GM12878 (cell line): ENCODE data around the gene CTSH. TPM values are rescaled to one million over a fixed set of nuclear protein-coding genes. Genes with fewer than 3 reads are reported as not detected.

Experiments used
- ATAC-seq: fragments of 200-7000 bp; cut with Tn5 transposase; 3 replicates; pipeline ENCODE4 v1.9.1; 2020; ENCODE audit warnings: mild to moderate bottlenecking, moderate library complexity
- BruUV-seq: library from RNA; stranded (reverse); fragments of 400-500 nt; replicated peaks from 2 replicates; lab custom pipeline; 2021; lab: Mats Ljungman, UMichigan
- CTCF ChIA-PET: fragments of 300-600 bp; sonication (Branson Sonifier 250); formaldehyde crosslinking; extraction: SDS; loops from one replicate; lab custom pipeline; 2021; ENCODE audit warnings: inconsistent platforms; lab: Yijun Ruan, JAX
- POLR2A ChIA-PET: fragments of 350-600 bp; formaldehyde crosslinking; extraction: SDS; loops from one replicate; lab custom pipeline; 2021; ENCODE audit warnings: inconsistent platforms; lab: Charles Lee
- RAD21 ChIA-PET: fragments of 300-600 bp; sonication (Branson Sonifier 250); formaldehyde crosslinking; loops from one replicate; lab custom pipeline; 2023; ENCODE audit warnings: antibody characterized with exemption; ENCODE audit not compliant: unreplicated experiment; lab: Charles Lee
- SMC1A ChIA-PET: fragments of 300-600 bp; sonication (Branson Sonifier 250); formaldehyde crosslinking; loops from one replicate; lab custom pipeline; 2023; ENCODE audit not compliant: unreplicated experiment, uncharacterized antibody; lab: Charles Lee
- DNase-seq: peaks from one replicate; pipeline ENCODE4 v3.0.0-alpha.2; 2011; ENCODE audit warnings: low read depth, low spot score
- FAIRE-seq: peaks from 3 replicates; lab custom pipeline; 2011; peaks lifted over from hg19 to GRCh38; lab: Jason Lieb, UNC
- H2AFZ ChIP-seq: 2 replicates; pipeline ENCODE4 v1.6.0; 2011; ENCODE audit warnings: low read depth, low read length, control low read depth; ENCODE audit not compliant: control insufficient read depth
- H3K27ac ChIP-seq: 2 replicates; pipeline ENCODE4 v1.5.1; 2011; ENCODE audit warnings: control low read depth; ENCODE audit not compliant: control insufficient read depth, insufficient read depth
- H3K27me3 ChIP-seq, 2 experiments: replicated peaks in 1 of 2; 2 replicates each; pipeline versions ENCODE4 v1.6.0 to v1.6.1; 2011; ENCODE audit warnings: low read length in 1 of 2; ENCODE audit not compliant: control insufficient read depth in 2 of 2, insufficient read depth in 2 of 2
- H3K36me3 ChIP-seq, 2 experiments: 2 replicates each; pipeline ENCODE4 v1.5.1; 2011; ENCODE audit warnings: low read length in 1 of 2; ENCODE audit not compliant: control insufficient read depth in 2 of 2, insufficient read depth in 2 of 2
- H3K4me1 ChIP-seq: 2 replicates; pipeline ENCODE4 v1.6.1; 2011; ENCODE audit warnings: mild to moderate bottlenecking, low read length, moderate library complexity, mixed read lengths; ENCODE audit not compliant: control insufficient read depth, insufficient read depth
- H3K4me2 ChIP-seq: 2 replicates; pipeline ENCODE4 v1.6.0; 2011; ENCODE audit warnings: control low read depth; ENCODE audit not compliant: control insufficient read depth, insufficient read depth
- H3K4me3 ChIP-seq: fragments of 200-600 bp; sonication (generic); 2 replicates; pipeline ENCODE4 v1.5.1; 2016
- H3K79me2 ChIP-seq: 2 replicates; pipeline ENCODE4 v1.6.0; 2011; ENCODE audit warnings: low read length; ENCODE audit not compliant: control insufficient read depth, insufficient read depth
- H3K9ac ChIP-seq: 2 replicates; pipeline ENCODE4 v1.8.0; 2011; ENCODE audit warnings: low read length, control low read depth, mixed read lengths; ENCODE audit not compliant: control insufficient read depth, insufficient read depth
- H3K9me3 ChIP-seq: replicated peaks from 3 replicates; pipeline ENCODE4 v1.5.1; 2011; ENCODE audit warnings: mild to moderate bottlenecking, low read length; ENCODE audit not compliant: control insufficient read depth, insufficient read depth
- H4K20me1 ChIP-seq: 2 replicates; pipeline ENCODE4 v1.6.0; 2011; ENCODE audit not compliant: control insufficient read depth, insufficient read depth
- IRF4 ChIP-seq: IDR thresholded peaks from 2 replicates; pipeline ENCODE4 v1.6.1; 2011; ENCODE audit warnings: low read depth, low read length
- IRF5 ChIP-seq: fragments of 450-650 bp; IDR thresholded peaks from 2 replicates; pipeline ENCODE4 v1.6.1; 2017; ENCODE audit warnings: borderline replicate concordance
- JUNB ChIP-seq: IDR thresholded peaks from 2 replicates; pipeline ENCODE4 v1.6.1; 2016; ENCODE audit warnings: antibody characterized with exemption, mild to moderate bottlenecking
- MEF2A ChIP-seq: IDR thresholded peaks from 2 replicates; pipeline ENCODE4 v1.6.1; 2011; ENCODE audit warnings: low read depth, mild to moderate bottlenecking, low read length, moderate library complexity; ENCODE audit not compliant: insufficient read depth
- MLLT1 ChIP-seq: fragments of 450-650 bp; IDR thresholded peaks from 2 replicates; pipeline ENCODE4 v1.6.1; 2016; ENCODE audit warnings: mild to moderate bottlenecking
- MXI1 ChIP-seq: fragments of 150-350 bp; IDR thresholded peaks from 2 replicates; pipeline ENCODE4 v1.6.1; 2011; ENCODE audit warnings: low read depth, mild to moderate bottlenecking, inconsistent platforms, low read length, improper control_type of control experiment
- NFIC ChIP-seq: IDR thresholded peaks from 2 replicates; pipeline ENCODE4 v1.6.1; 2012; ENCODE audit warnings: low read depth, mild to moderate bottlenecking, inconsistent platforms, low read length, moderate library complexity
- NR2C1 ChIP-seq: fragments of 450-650 bp; IDR thresholded peaks from 2 replicates; pipeline ENCODE4 v1.6.1; 2017; ENCODE audit warnings: antibody characterized with exemption, mild to moderate bottlenecking, moderate library complexity
- NR2F1 ChIP-seq: fragments of 450-650 bp; conservative IDR thresholded peaks from 2 replicates; pipeline ENCODE4 v1.6.1; 2017; ENCODE audit warnings: mild to moderate bottlenecking
- PBX3 ChIP-seq: IDR thresholded peaks from 2 replicates; pipeline ENCODE4 v1.6.1; 2011; ENCODE audit warnings: mild to moderate bottlenecking, low read depth, low read length, moderate library complexity; ENCODE audit not compliant: insufficient replicate concordance
- RFX5 ChIP-seq: IDR thresholded peaks from 2 replicates; pipeline ENCODE4 v1.6.1; 2011; ENCODE audit warnings: low read depth, low read length, improper control_type of control experiment
- SIN3A ChIP-seq: IDR thresholded peaks from 2 replicates; pipeline ENCODE4 v1.6.1; 2012; ENCODE audit warnings: low read depth, low read length, improper control_type of control experiment
- SKIL ChIP-seq: fragments of 450-650 bp; IDR thresholded peaks from 2 replicates; pipeline ENCODE4 v1.6.1; 2017; ENCODE audit warnings: mild to moderate bottlenecking, low read depth, inconsistent platforms; ENCODE audit not compliant: poor library complexity, severe bottlenecking
- YBX1 ChIP-seq: fragments of 450-650 bp; IDR thresholded peaks from 2 replicates; pipeline ENCODE4 v1.6.1; 2016; ENCODE audit warnings: antibody characterized with exemption
- ZNF274 ChIP-seq: IDR thresholded peaks from one replicate; pipeline ENCODE4 v1.8.0; 2011; ENCODE audit not compliant: insufficient read length, insufficient read depth
- WGBS: methylation state at CpG from one replicate; pipeline ENCODE4 v1.1.6; 2016; ENCODE audit warnings: low lambda C conversion rate; ENCODE audit not compliant: insufficient replicate concordance, insufficient coverage; ENCODE audit errors: missing lambda C conversion rate; 5-methylcytosine and 5-hydroxymethylcytosine counted together
- in situ Hi-C: fragments of 300-500 bp; cut with MboI; formaldehyde crosslinking; loops from 9 replicates; pipeline ENCODE4 v1.14.3; 2018; ENCODE audit warnings: mixed read lengths
- intact Hi-C: fragments of 100-400 bp; cut with micrococcal nuclease; formaldehyde crosslinking; loops from one replicate; pipeline ENCODE4 v1.14.2; 2022; ENCODE audit not compliant: unreplicated experiment
- polyA plus RNA-seq, 11 experiments: library from polyadenylated mRNA; depleted of rRNA in 4 of 11; unstranded in 6 of 11; stranded (reverse) in 5 of 11; fragments of >200 nt; fragmentation: Nextera tagmentation in 4 of 11; fragmentation: Illumina TruSeq in 1 of 11; extraction: Ambion mirVana in 4 of 11; extraction: Trizol in 1 of 11; gene quantifications; 1 replicate in 1 of 11; 2 replicates in 10 of 11; pipeline versions ENCODE4 v1.2.1 to v1.2.3, GENCODE V29; 2011 to 2016; ENCODE audit warnings: inconsistent platforms in 2 of 11, missing spikeins in 2 of 11, low read depth in 1 of 11
- total RNA-seq, 4 experiments: library from RNA; depleted of rRNA in 3 of 4; stranded (reverse); fragments of >200 nt in 3 of 4; fragmentation: Illumina TruSeq in 1 of 4; extraction: Trizol in 1 of 4; gene quantifications; 2 replicates each; pipeline versions ENCODE4 v1.2.1 to v1.2.3, GENCODE V29; 2013 to 2021

Gene CTSH
- total and polyA plus RNA-seq, 10 of the 15 experiments (the other 5 are each of a cell fraction or from before 2014, with no cell fraction given) = 30.2 to 1,212 (median 519) TPM

GRCh38 chr15:78977591-78978347 is 32.9 kb upstream of the CTSH start:
- H3K4me3 ChIP-seq = peak overlapping the region; percentile 69
- ChIA-PET RAD21 (interaction anchor here (0.6 to 6.5 kb wide), 13 partner anchors 9 to 559 kb away, joined by 3 to 75 read pairs (median 13); partner anchors contain the start of gene CTSH), POLR2A (interaction anchor here (0.6 to 4.3 kb wide), 15 partner anchors 10 to 129 kb away, joined by 3 to 40 read pairs (median 5); partner anchors contain the start of genes CTSH and MORF4L1), SMC1A (interaction anchor here (0.7 to 8.8 kb wide), 14 partner anchors 8 to 118 kb away, joined by 3 to 91 read pairs (median 7); partner anchors contain the start of gene CTSH), CTCF (interaction anchor here (0.7 to 8.9 kb wide), 16 partner anchors 9 to 206 kb away, joined by 3 to 127 read pairs (median 10); partner anchors contain the start of genes CTSH and MORF4L1)
- peak overlapping the region; percentile 96 for H3K27ac ChIP-seq
- WGBS = 18% methylated on average over 9 of the region's 10 CpGs
- H4K20me1 ChIP-seq = no peaks in the 10 kb centered on the region
- H3K36me3 ChIP-seq = no peaks in the 10 kb centered on the region
- peaks cover 28% of the 10 kb centered on the region for H3K79me2 ChIP-seq
- in situ Hi-C loops = loop anchor here (25.0 kb wide), 1 partner anchor 815 kb away; no protein-coding TSS in a partner anchor
- peak; percentile 70 for FAIRE-seq
- ATAC-seq = peak; percentile 38
- no peak for DNase-seq
- H3K4me1 ChIP-seq = peaks cover 49% of the 10 kb centered on the region
- H3K27me3 ChIP-seq = no peaks in the 10 kb centered on the region
- peak overlapping the region; percentile 85 for H3K4me2 ChIP-seq
- intact Hi-C loops = loop anchor here (1.0 to 2.0 kb wide), 2 partner anchors 27 to 38 kb away; no protein-coding TSS in a partner anchor
- BruUV-seq = TSS peak; percentile 68
- no peaks in the 10 kb centered on the region; the same call in 2 of the 3 replicates for H3K9me3 ChIP-seq
- H3K9ac ChIP-seq = peak overlapping the region; percentile 81
- peak overlapping the region; percentile 30 for H2AFZ ChIP-seq
- TF ChIP-seq JUNB (peak; percentile 21; the same call in 1 of the 2 replicates), RFX5 (no peak), IRF4 (no peak), PBX3 (no peak), NFIC (peak; percentile 22; the same call in 1 of the 2 replicates), NR2F1 (no peak), SIN3A (no peak), NR2C1 (no peak), MLLT1 (peak; percentile 91), MEF2A (0 out of 2 replicates have a peak, but pooled peaks have one; percentile 54), MXI1 (peak; percentile 15), YBX1 (no peak), SKIL (peak; percentile 1), ZNF274 (no peak), IRF5 (no peak)
